Colonic mucosa (tissue), 4 donors: ENCODE results near the gene STX7. TPM values are rescaled to one million over a fixed set of nuclear protein-coding genes. Genes with fewer than 3 reads are reported as not detected.

Experiments used
- DNase-seq: peaks from one replicate; pipeline ENCODE4 v3.0.0-alpha.2; 2020
- H3K27ac ChIP-seq: fragments of 200-600 bp; one replicate; pipeline ENCODE4 v1.8.0; 2021
- H3K27me3 ChIP-seq: fragments of 200-600 bp; one replicate; pipeline ENCODE4 v1.8.0; 2021
- H3K36me3 ChIP-seq: fragments of 200-600 bp; one replicate; pipeline ENCODE4 v1.8.0; 2021
- H3K4me1 ChIP-seq: fragments of 200-600 bp; one replicate; pipeline ENCODE4 v1.8.0; 2021; ENCODE audit warnings: mild to moderate bottlenecking
- H3K4me3 ChIP-seq: fragments of 200-600 bp; one replicate; pipeline ENCODE4 v1.8.0; 2021
- H3K9ac ChIP-seq, 2 donors: one replicate each; pipeline ENCODE4 v1.7.0; 2013; ENCODE audit warnings: control low read depth in 2 of 2, low read depth in 2 of 2, low read length in 2 of 2
- H3K9me3 ChIP-seq: fragments of 200-600 bp; one replicate; pipeline ENCODE4 v1.8.0; 2021
- intact Hi-C: fragments of 100-400 bp; cut with DNase I; formaldehyde crosslinking; loops from one replicate; pipeline ENCODE4 v1.14.1; 2022
- total RNA-seq, 2 donors: library from RNA; stranded (reverse); fragmentation: NEBNext Ultra II Directional in 1 of 2; extraction: Animal tissue kit (Norgen Biotek cat#: 25700) in 1 of 2; gene quantifications; one replicate each; pipeline ENCODE4 v1.2.1, GENCODE V29; 2021
- TF ChIP-seq, protein P1 (sequence below): fragments of 200-600 bp; IDR thresholded peaks from one replicate; pipeline ENCODE4 v1.8.0; 2022; ENCODE audit warnings: antibody characterized with exemption, mild to moderate bottlenecking
- donor health status: healthy.
- donor health status: DM: no; HTN: no; CAD: no.
- donor health status: DM: no; HTN: no; CAD: no.

Gene STX7
- total RNA-seq, 2 donors from 2014 or later, result 30.5 to 52.8 TPM

DNA sequence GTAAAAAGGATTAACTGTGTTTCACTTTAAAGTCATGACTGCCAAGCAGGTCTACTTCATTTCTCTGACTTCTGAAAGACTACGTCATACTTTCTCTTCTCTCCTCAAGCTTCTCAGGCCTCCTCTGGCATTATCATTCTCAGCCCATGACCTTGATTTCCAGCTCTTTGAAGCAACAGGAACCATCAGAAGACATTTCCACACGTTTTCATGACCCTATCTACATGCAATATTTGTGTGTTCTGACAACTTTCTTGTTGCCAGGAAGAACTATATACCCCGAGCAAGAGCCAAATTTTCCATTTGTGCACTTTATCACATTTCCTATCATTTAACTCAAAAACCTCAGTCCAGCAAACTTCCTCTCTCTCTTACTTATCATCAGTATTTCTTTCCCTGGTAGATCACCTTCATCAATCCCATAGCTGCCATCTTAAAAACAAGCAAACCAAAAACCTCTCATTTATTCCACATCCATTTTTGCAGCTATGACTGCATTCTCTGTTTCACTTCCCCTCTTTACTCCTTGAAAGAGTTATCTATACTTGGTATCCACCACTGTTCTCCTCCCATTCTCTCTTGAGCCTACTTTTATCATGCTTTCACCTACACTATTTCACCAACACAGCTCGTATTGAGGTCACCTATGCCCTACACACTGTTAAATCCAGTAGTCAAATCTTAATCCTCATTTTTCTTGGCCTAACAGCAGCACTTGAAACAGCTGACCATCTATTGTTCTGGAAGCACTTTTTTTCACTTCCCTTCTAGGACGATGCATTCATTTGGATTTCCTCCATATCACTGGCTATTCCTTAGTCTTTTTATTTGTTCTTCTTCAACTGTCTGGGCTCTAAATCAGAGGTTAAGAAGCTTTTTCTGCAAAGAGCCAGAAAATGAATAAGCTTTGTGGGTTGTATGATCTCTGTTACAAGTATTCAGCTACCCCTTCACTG is 47.1 kb downstream of the STX7 start:
- DNase-seq, result no peak
- Histone ChIP-seq H3K9ac (no peak overlapping the region), H3K4me1 (no peaks in the 10 kb centered on the region), H3K36me3 (peaks cover 15% of the 10 kb centered on the region), H3K9me3 (no peaks in the 10 kb centered on the region), H3K27me3 (no peaks in the 10 kb centered on the region), H3K27ac (no peak overlapping the region), H3K4me3 (no peak overlapping the region)
- intact Hi-C loops, result no loop called here
- TF ChIP-seq, protein P1, sequence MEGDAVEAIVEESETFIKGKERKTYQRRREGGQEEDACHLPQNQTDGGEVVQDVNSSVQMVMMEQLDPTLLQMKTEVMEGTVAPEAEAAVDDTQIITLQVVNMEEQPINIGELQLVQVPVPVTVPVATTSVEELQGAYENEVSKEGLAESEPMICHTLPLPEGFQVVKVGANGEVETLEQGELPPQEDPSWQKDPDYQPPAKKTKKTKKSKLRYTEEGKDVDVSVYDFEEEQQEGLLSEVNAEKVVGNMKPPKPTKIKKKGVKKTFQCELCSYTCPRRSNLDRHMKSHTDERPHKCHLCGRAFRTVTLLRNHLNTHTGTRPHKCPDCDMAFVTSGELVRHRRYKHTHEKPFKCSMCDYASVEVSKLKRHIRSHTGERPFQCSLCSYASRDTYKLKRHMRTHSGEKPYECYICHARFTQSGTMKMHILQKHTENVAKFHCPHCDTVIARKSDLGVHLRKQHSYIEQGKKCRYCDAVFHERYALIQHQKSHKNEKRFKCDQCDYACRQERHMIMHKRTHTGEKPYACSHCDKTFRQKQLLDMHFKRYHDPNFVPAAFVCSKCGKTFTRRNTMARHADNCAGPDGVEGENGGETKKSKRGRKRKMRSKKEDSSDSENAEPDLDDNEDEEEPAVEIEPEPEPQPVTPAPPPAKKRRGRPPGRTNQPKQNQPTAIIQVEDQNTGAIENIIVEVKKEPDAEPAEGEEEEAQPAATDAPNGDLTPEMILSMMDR, result no peak

DNA sequence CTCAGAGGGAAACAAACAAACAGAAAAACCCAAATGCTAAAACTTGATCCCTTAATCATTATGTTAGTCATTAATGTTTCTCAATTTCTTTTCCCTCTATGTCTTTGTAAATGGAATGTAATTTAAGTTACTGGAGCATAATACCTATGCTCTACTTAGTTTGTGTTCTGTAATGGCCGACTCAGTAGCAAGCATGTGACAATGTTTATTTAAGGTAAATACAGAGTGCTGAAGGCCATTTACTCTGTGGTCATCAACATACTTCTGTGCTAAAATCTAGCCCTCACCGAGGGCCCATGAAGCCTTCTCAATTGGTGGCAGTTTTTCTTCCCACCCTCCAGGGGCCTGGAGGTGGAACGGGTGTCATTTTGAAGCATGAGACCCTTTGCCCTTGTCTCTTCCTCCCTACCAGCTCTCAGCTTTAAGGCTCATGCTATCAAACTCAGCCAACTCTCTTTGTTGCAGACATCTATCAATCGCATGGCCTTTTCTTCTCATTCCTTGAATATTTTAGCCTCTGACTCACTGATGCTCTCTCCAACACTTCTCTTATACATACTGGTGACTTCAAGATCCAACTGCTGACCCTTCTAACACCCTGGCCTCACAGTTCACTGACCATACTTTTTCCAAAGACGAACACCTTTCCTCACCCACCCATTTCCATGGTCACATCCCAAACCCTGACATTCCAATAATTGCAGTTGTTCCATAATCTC is 48.2 kb downstream of the STX7 start:
- Histone ChIP-seq H3K36me3 (peaks cover 15% of the 10 kb centered on the region), H3K27ac (no peak overlapping the region), H3K4me1 (no peaks in the 10 kb centered on the region), H3K9me3 (no peaks in the 10 kb centered on the region), H3K27me3 (no peaks in the 10 kb centered on the region), H3K9ac (no peak overlapping the region), H3K4me3 (no peak overlapping the region)
- TF ChIP-seq, protein P1, result no peak
- no peak for DNase-seq
- intact Hi-C loops, result no loop called here

DNA sequence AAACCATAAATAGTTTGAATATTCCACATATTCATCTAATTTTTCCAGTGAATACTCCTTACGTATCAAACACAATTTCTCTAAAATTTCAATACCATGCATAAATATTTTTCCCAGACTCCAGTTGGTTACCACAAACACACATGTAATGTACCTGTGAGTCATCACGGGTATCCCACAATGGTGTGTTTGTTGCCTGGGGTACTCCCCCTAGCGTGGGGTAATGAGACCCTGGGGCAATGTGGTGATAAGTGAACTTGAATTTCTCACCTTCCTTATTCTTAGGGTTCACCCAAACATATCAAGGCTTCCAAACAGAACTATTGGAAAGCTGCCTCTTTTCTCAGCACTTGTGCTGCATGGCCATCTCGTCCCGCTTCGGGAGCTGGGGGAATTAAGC is 51.0 kb downstream of the STX7 start:
- intact Hi-C loops, result no loop called here
- peaks cover 9% of the 10 kb centered on the region for H3K36me3 ChIP-seq
- H3K9ac ChIP-seq, result no peak overlapping the region
- TF ChIP-seq, protein P1, result no peak
- H3K4me3 ChIP-seq, result no peak overlapping the region
- H3K9me3 ChIP-seq, result no peaks in the 10 kb centered on the region
- no peak for DNase-seq
- H3K4me1 ChIP-seq, result no peaks in the 10 kb centered on the region
- H3K27me3 ChIP-seq, result no peaks in the 10 kb centered on the region
- H3K27ac ChIP-seq, result no peak overlapping the region

DNA sequence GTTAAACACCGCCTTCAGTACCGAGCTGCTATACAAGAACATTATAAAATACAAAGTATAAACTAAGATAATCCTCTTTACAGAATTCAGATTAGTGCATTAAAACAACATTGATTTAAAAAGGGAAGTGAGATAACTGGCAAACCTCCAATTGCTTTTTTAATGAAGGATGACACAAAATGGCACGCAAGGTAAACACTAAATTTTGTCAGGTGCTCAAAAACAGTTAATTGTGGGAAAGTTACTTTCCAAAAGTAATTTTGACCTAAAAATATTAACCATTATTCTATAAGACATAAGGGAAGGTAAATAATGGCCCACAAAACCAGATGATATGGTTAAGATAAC is 53.3 kb downstream of the STX7 start:
- TF ChIP-seq, protein P1, result no peak
- DNase-seq, result no peak
- Histone ChIP-seq H3K27me3 (no peaks in the 10 kb centered on the region), H3K4me3 (no peak overlapping the region), H3K27ac (no peak overlapping the region), H3K9me3 (no peaks in the 10 kb centered on the region), H3K9ac (no peak overlapping the region), H3K4me1 (no peaks in the 10 kb centered on the region), H3K36me3 (peaks cover 9% of the 10 kb centered on the region)
- intact Hi-C loops, result no loop called here

DNA sequence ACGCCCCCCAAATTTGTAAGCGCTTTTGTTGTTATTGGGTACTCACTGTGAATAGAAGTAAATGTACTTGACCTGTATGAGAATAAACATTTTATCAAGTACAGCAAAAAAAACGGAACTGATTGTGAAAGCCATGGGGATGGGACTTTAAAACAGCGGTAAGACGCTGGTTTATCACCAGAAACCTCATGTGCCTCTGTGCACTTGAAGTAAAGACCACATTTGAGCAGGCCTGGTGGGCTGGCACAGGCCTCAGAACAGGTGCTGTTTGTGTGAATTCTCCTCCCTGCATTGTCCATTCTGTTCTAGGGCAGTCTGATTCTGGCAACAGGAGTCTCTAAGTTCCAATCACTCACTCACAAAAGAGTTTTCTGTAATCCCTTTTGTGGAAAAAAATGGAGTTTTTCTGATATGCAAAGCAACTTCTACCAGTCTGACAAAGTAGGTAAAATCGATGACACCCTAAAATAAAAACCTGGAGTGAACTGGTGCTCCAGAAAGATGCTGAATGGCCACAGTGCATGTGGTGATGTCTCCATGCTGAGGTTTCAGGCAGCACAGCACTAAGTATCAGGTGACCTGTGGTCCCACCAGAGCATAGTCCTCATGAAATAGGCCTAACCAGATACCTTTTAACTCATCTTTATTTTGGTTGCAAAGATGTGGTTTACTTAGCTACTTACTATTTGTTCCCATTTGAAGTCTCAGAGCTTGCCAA is 53.9 kb downstream of the STX7 start:
- TF ChIP-seq, protein P1, result no peak
- DNase-seq, result no peak
- H3K9ac ChIP-seq, result no peak overlapping the region
- no peaks in the 10 kb centered on the region for H3K4me1 ChIP-seq
- no peaks in the 10 kb centered on the region for H3K9me3 ChIP-seq
- H3K4me3 ChIP-seq, result no peak overlapping the region
- intact Hi-C loops, result no loop called here
- no peak overlapping the region for H3K27ac ChIP-seq
- peaks cover 9% of the 10 kb centered on the region for H3K36me3 ChIP-seq
- no peaks in the 10 kb centered on the region for H3K27me3 ChIP-seq
